Measurements from ENCODE around the gene ALDOA. TPM values are rescaled to one million over a fixed set of nuclear protein-coding genes. Genes with fewer than 3 reads are reported as not detected.
"Not testable (repeated sequence)": the region's sequence is repeated elsewhere in the genome, so short reads cannot be mapped to it uniquely, and the experiment has no call there.

The ALDOA gene
- total RNA-seq, 4 donors from 2014 or later = 427 to 1,063 (median 887) TPM

DNA sequence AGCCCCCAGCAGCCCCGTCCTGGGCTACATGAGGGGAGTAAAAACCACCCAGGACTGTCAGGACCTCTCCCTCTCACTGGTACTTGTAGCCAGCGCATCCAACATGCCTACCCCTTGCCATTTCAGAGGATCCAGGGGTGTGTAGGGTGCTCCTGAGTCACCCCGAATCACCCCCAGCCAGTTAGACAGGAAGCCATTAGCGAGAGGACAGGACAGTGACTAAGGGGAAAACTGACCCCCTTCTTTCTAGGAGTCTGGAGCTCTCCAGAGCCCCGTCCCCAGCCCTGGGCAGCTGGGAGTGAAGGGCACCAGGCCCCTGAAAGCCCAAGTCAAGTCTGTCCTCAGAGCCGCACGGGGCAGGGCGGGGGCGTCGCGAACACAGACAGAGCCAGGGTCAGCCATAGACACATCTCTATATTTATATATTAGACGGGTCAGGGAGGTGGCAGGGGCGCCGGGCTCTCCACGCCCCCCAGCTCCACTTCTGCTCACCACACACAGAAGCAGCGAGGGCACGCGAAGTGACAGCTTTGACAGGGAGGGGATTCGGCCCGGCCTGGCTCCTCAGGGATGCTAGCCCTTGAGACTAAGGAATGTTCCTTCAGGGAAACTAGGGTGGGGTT, 48.3 kb downstream of the ALDOA start:
- no peak for TF ChIP-seq POLR2A (IDR thresholded peaks at IDR 0.05)
- no peak for TF ChIP-seq CTCF (IDR thresholded peaks at IDR 0.05)
- peaks cover 0 to 58% (median 13%) of the 10 kb centered on the region in 4 donors for H3K4me1 ChIP-seq
- H3K27ac ChIP-seq = peak overlapping the region in 3 of 4 donors; percentile 63 to 90 (median 77)
- no peaks in the 10 kb centered on the region for H3K27me3 ChIP-seq
- peaks cover 0 to 76% (median 0%) of the 10 kb centered on the region in 3 donors for H3K36me3 ChIP-seq
- H3K9me3 ChIP-seq = no peaks in the 10 kb centered on the region
- DNase-seq = no peak
- no peak overlapping the region for H3K4me3 ChIP-seq

DNA sequence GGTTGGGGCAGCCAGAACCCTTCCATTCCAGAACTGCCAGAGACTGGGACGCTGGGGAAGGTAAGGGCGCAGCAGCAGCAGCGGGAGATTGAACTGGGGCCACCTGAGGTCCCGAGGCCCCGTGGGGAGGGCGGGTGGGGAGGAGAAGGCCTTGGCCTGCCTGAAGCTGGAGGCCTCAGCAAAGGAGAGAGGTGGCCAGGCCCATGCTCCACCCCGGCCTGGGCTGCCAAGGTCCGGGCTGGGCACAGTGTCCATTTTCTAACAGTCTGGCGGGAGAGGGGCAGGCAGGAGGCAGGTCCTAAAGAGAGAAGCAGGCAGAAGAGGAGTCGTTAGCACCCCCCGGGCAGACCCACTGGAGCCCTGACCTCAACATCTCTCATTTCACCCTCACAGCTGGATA, 48.9 kb downstream of the ALDOA start:
- Histone ChIP-seq H3K4me1 (peaks cover 0 to 60% (median 13%) of the 10 kb centered on the region in 4 donors), H3K4me3 (no peak overlapping the region), H3K27ac (peak overlapping the region; percentile 59 to 90 (median 70)), H3K27me3 (no peaks in the 10 kb centered on the region), H3K9me3 (no peaks in the 10 kb centered on the region), H3K36me3 (peaks cover 0 to 76% (median 0%) of the 10 kb centered on the region in 3 donors)
- TF ChIP-seq CTCF (IDR thresholded peaks at IDR 0.05) = no peak
- no peak for TF ChIP-seq POLR2A (IDR thresholded peaks at IDR 0.05)
- no peak for DNase-seq

DNA sequence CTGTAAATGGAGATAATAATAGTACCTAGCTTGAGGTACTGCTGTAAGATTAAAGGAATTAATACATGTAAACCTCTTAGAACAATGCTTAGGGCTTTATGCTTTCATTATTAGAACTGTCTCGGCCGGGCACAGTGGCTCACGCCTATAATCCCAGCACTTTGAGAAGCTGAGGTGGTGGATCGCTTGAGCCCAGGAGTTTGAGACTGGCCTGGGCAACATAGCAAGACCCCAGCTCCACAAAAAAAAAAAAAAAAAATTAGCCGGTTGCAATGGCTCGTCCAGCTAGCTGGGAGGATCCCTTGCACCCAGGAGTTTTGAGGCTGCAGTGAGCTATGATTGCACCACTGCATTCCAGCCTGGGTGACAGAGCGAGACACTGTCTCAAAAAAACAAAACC, 49.3 kb downstream of the ALDOA start:
- DNase-seq, H3K9me3 ChIP-seq, H3K4me3 ChIP-seq, H3K27me3 ChIP-seq: not testable (repeated sequence)
- Histone ChIP-seq H3K4me1 (peaks cover 0 to 64% (median 13%) of the 10 kb centered on the region in 4 donors), H3K27ac (peak overlapping the region; percentile 59 to 90 (median 70)), H3K36me3 (peaks cover 0 to 76% (median 0%) of the 10 kb centered on the region in 3 donors)

GRCh38 chr16:30115238-30115637, 49.7 kb downstream of the ALDOA start:
- DNase-seq = peak; percentile 38 to 92 (median 91)
- Histone ChIP-seq H3K27me3 (no peaks in the 10 kb centered on the region), H3K4me3 (no peak overlapping the region), H3K27ac (peak overlapping the region; percentile 59 to 90 (median 70)), H3K36me3 (peaks cover 0 to 73% (median 0%) of the 10 kb centered on the region in 3 donors), H3K9me3 (no peaks in the 10 kb centered on the region), H3K4me1 (peaks cover 0 to 67% (median 13%) of the 10 kb centered on the region in 4 donors)
- TF ChIP-seq POLR2A (IDR thresholded peaks at IDR 0.05) = peak in 1 of 2 donors; percentile 65
- TF ChIP-seq CTCF (IDR thresholded peaks at IDR 0.05) = no peak

- Histone ChIP-seq H3K9me3 (no peaks in the 10 kb centered on the region), H3K36me3 (peaks cover 0 to 62% (median 0%) of the 10 kb centered on the region in 3 donors), H3K4me1 (peaks cover 0 to 77% (median 17%) of the 10 kb centered on the region in 4 donors), H3K27me3 (no peaks in the 10 kb centered on the region), H3K27ac (peak overlapping the region in 3 of 4 donors; percentile 59 to 90 (median 77)), H3K4me3 (no peak overlapping the region)
- DNase-seq = peak in 1 of 3 donors; percentile 54
- no peak for TF ChIP-seq CTCF (IDR thresholded peaks at IDR 0.05)
Measured at GRCh38 chr16:30116291-30117207, 51.0 kb downstream of the ALDOA start.

- peaks cover 6 to 80% (median 17%) of the 10 kb centered on the region in 4 donors for H3K4me1 ChIP-seq
- no peak overlapping the region for H3K4me3 ChIP-seq
- peak overlapping the region in 3 of 4 donors; percentile 59 to 90 (median 77) for H3K27ac ChIP-seq
- no peak for DNase-seq
- H3K36me3 ChIP-seq = peaks cover 0 to 51% (median 0%) of the 10 kb centered on the region in 3 donors
- H3K9me3 ChIP-seq = no peaks in the 10 kb centered on the region
- no peak for TF ChIP-seq POLR2A (IDR thresholded peaks at IDR 0.05)
- TF ChIP-seq CTCF (IDR thresholded peaks at IDR 0.05) = no peak
- H3K27me3 ChIP-seq = no peaks in the 10 kb centered on the region
Measured at GRCh38 chr16:30117768-30118167, 52.2 kb downstream of the ALDOA start.

All from Peyer's patch (tissue), 4 donors.